ENCODE data around the gene ACER3.
"Not testable (repeated sequence)": the region's sequence is repeated elsewhere in the genome, so short reads cannot be mapped to it uniquely, and the experiment has no call there.

The ACER3 gene

GRCh38 chr11:76919887-76920746, 59.4 kb downstream of the ACER3 start:
- DNase-seq (ENCODE audit: low read depth): peak; percentile 67

- no peak for DNase-seq (ENCODE audit: low read depth)
These were observed 66.4 kb downstream of the ACER3 start for GRCh38 chr11:76927160-76927559.

GRCh38 chr11:76935042-76935441, 74.3 kb downstream of the ACER3 start:
- DNase-seq (ENCODE audit: low read depth): no peak

- no peak for DNase-seq (ENCODE audit: low read depth)
These were observed 78.5 kb downstream of the ACER3 start for GRCh38 chr11:76939219-76939631.

GRCh38 chr11:76944225-76944624, 83.5 kb downstream of the ACER3 start:
- DNase-seq (ENCODE audit: low read depth): no peak

GRCh38 chr11:76946223-76946622, 85.5 kb downstream of the ACER3 start:
- no peak for DNase-seq (ENCODE audit: low read depth)

- DNase-seq (ENCODE audit: low read depth): no peak
These were observed 86.5 kb downstream of the ACER3 start for GRCh38 chr11:76947190-76947589.

GRCh38 chr11:76947800-76948199, 87.1 kb downstream of the ACER3 start:
- DNase-seq (ENCODE audit: low read depth): no peak

- DNase-seq (ENCODE audit: low read depth): no peak
These were observed 94.9 kb downstream of the ACER3 start for GRCh38 chr11:76955459-76956114.

- no peak for DNase-seq (ENCODE audit: low read depth)
These were observed 102.1 kb downstream of the ACER3 start for GRCh38 chr11:76962583-76963416.

GRCh38 chr11:76963417-76964168, 102.9 kb downstream of the ACER3 start:
- not testable (repeated sequence) for DNase-seq (ENCODE audit: low read depth)

GRCh38 chr11:76972051-76972450, 111.3 kb downstream of the ACER3 start:
- no peak for DNase-seq (ENCODE audit: low read depth)

GRCh38 chr11:76974179-76974891, 113.6 kb downstream of the ACER3 start:
- DNase-seq (ENCODE audit: low read depth): no peak

GRCh38 chr11:76975513-76975912, 114.8 kb downstream of the ACER3 start:
- DNase-seq (ENCODE audit: low read depth): no peak

- DNase-seq (ENCODE audit: low read depth): no peak
These were observed 117.1 kb downstream of the ACER3 start for GRCh38 chr11:76977791-76978190.

- no peak for DNase-seq (ENCODE audit: low read depth)
These were observed 117.5 kb downstream of the ACER3 start for GRCh38 chr11:76978239-76978638.

GRCh38 chr11:76978818-76979217, 118.1 kb downstream of the ACER3 start:
- no peak for DNase-seq (ENCODE audit: low read depth)

- no peak for DNase-seq (ENCODE audit: low read depth)
These were observed 119.5 kb downstream of the ACER3 start for GRCh38 chr11:76980196-76980595.

- DNase-seq (ENCODE audit: low read depth): no peak
These were observed 124.0 kb downstream of the ACER3 start for GRCh38 chr11:76984743-76985142.

- no peak for DNase-seq (ENCODE audit: low read depth)
These were observed 126.5 kb downstream of the ACER3 start for GRCh38 chr11:76987203-76987602.

GRCh38 chr11:76990628-76991027, 129.9 kb downstream of the ACER3 start:
- DNase-seq (ENCODE audit: low read depth): no peak
